ENCODE measurements around the gene GPR132. TPM values are rescaled to one million over a fixed set of nuclear protein-coding genes. Genes with fewer than 3 reads are reported as not detected.

Gene GPR132
- total and polyA plus RNA-seq, 4 donors, result 2.3 to 19.5 (median 5.7) TPM

- Histone ChIP-seq H3K9me3 (ENCODE audit: control insufficient read depth in 4 of 4, insufficient read depth in 3 of 4, low read length in 3 of 4) (no peaks in the 10 kb centered on the region), H3K4me3 (no peak overlapping the region), H3K27ac (ENCODE audit: low read depth in 1 of 2, low read length in 1 of 2) (no peak overlapping the region), H3K4me1 (ENCODE audit: control insufficient read depth in 5 of 5, insufficient read depth in 5 of 5, low read length in 5 of 5) (peaks cover 0 to 4% (median 0%) of the 10 kb centered on the region in 5 donors), H3K36me3 (ENCODE audit: control insufficient read depth in 4 of 4, insufficient read depth in 4 of 4, low read length in 4 of 4) (peaks cover 0 to 6% (median 0%) of the 10 kb centered on the region in 4 donors), H3K27me3 (ENCODE audit: control insufficient read depth in 3 of 3, insufficient read depth in 3 of 3, low read length in 2 of 3) (no peaks in the 10 kb centered on the region), H3K9ac (ENCODE audit: insufficient read depth in 1 of 2, low read length in 2 of 2) (no peak overlapping the region)
- no peak for TF ChIP-seq CTCF (IDR thresholded peaks at IDR 0.05; ENCODE audit: control extremely low read depth, extremely low read depth)
- 90 to 91% methylated on average over 24 of the region's 24 CpGs for WGBS, 2 donors
- DNase-seq, result no peak
- no peak for ATAC-seq (ENCODE audit: insufficient read depth, low FRiP score)
Measured at GRCh38 chr14:105047283-105048016, 17.8 kb downstream of the GPR132 start.

- no peak overlapping the region for H3K4me3 ChIP-seq
- peaks cover 0 to 4% (median 0%) of the 10 kb centered on the region in 5 donors for H3K4me1 ChIP-seq (ENCODE audit: control insufficient read depth in 5 of 5, insufficient read depth in 5 of 5, low read length in 5 of 5)
- peaks cover 0 to 5% (median 0%) of the 10 kb centered on the region in 4 donors for H3K36me3 ChIP-seq (ENCODE audit: control insufficient read depth in 4 of 4, insufficient read depth in 4 of 4, low read length in 4 of 4)
- H3K9ac ChIP-seq (ENCODE audit: insufficient read depth in 1 of 2, low read length in 2 of 2), result no peak overlapping the region
- TF ChIP-seq CTCF (IDR thresholded peaks at IDR 0.05; ENCODE audit: control extremely low read depth, extremely low read depth), result no peak
- DNase-seq (no peak), ATAC-seq (ENCODE audit: insufficient read depth, low FRiP score) (no peak)
- H3K9me3 ChIP-seq (ENCODE audit: control insufficient read depth in 4 of 4, insufficient read depth in 3 of 4, low read length in 3 of 4), result no peaks in the 10 kb centered on the region
- no peaks in the 10 kb centered on the region for H3K27me3 ChIP-seq (ENCODE audit: control insufficient read depth in 3 of 3, insufficient read depth in 3 of 3, low read length in 2 of 3)
- WGBS, 2 donors, result 95% methylated on average over 9 of the region's 9 CpGs
- H3K27ac ChIP-seq (ENCODE audit: low read depth in 1 of 2, low read length in 1 of 2), result no peak overlapping the region
Measured at GRCh38 chr14:105046891-105047282, 18.3 kb downstream of the GPR132 start.

GRCh38 chr14:105045710-105046326 lies 19.4 kb downstream of the GPR132 start:
- Histone ChIP-seq H3K4me1 (ENCODE audit: control insufficient read depth in 5 of 5, insufficient read depth in 5 of 5, low read length in 5 of 5) (peaks cover 0 to 4% (median 0%) of the 10 kb centered on the region in 5 donors), H3K9me3 (ENCODE audit: control insufficient read depth in 4 of 4, insufficient read depth in 3 of 4, low read length in 3 of 4) (no peaks in the 10 kb centered on the region), H3K4me3 (no peak overlapping the region), H3K27me3 (ENCODE audit: control insufficient read depth in 3 of 3, insufficient read depth in 3 of 3, low read length in 2 of 3) (no peaks in the 10 kb centered on the region), H3K27ac (ENCODE audit: low read depth in 1 of 2, low read length in 1 of 2) (no peak overlapping the region), H3K36me3 (ENCODE audit: control insufficient read depth in 4 of 4, insufficient read depth in 4 of 4, low read length in 4 of 4) (peaks cover 0 to 4% (median 0%) of the 10 kb centered on the region in 4 donors), H3K9ac (ENCODE audit: insufficient read depth in 1 of 2, low read length in 2 of 2) (peak overlapping the region in 1 of 2 donors; percentile 36)
- ATAC-seq (ENCODE audit: insufficient read depth, low FRiP score), result peak; percentile 92
- TF ChIP-seq CTCF (IDR thresholded peaks at IDR 0.05; ENCODE audit: control extremely low read depth, extremely low read depth), result peak; percentile 100
- DNase-seq, result peak; percentile 87 to 92 (median 88)
- WGBS, 2 donors, result 6% methylated on average over 42 of the region's 42 CpGs

Measured in lung (tissue), 12 donors.